Measurements from ENCODE around the gene EDA2R. TPM values are rescaled to one million over a fixed set of nuclear protein-coding genes. Genes with fewer than 3 reads are reported as not detected.

The EDA2R gene
- total RNA-seq, 3 donors from 2014 or later = 0.84 to 1.9 (median 1.4) TPM

- ATAC-seq = no peak
- intact Hi-C loops (cut with DNase I, micrococcal nuclease) = no loop called here
- no peak for TF ChIP-seq CTCF (IDR thresholded peaks at IDR 0.05)
- no peak for DNase-seq
- Histone ChIP-seq H3K36me3 (ENCODE audit: low read depth) (no peaks in the 10 kb centered on the region), H3K4me1 (ENCODE audit: low read depth) (no peaks in the 10 kb centered on the region), H3K9me3 (peaks cover 4% of the 10 kb centered on the region), H3K4me3 (no peak overlapping the region)
Measured at GRCh38 chrX:66676413-66676812, 37.5 kb upstream of the EDA2R start.

GRCh38 chrX:66675541-66675940 lies 36.7 kb upstream of the EDA2R start:
- DNase-seq = no peak
- Histone ChIP-seq H3K4me3 (no peak overlapping the region), H3K4me1 (ENCODE audit: low read depth) (no peaks in the 10 kb centered on the region), H3K9me3 (peaks cover 4% of the 10 kb centered on the region), H3K36me3 (ENCODE audit: low read depth) (no peaks in the 10 kb centered on the region)
- no peak for TF ChIP-seq CTCF (IDR thresholded peaks at IDR 0.05)
- ATAC-seq = no peak
- intact Hi-C loops (cut with DNase I, micrococcal nuclease) = no loop called here

GRCh38 chrX:66674506-66674905 lies 35.6 kb upstream of the EDA2R start:
- TF ChIP-seq CTCF (IDR thresholded peaks at IDR 0.05) = no peak
- Histone ChIP-seq H3K4me3 (no peak overlapping the region), H3K4me1 (ENCODE audit: low read depth) (no peaks in the 10 kb centered on the region), H3K36me3 (ENCODE audit: low read depth) (no peaks in the 10 kb centered on the region), H3K9me3 (peaks cover 4% of the 10 kb centered on the region)
- intact Hi-C loops (cut with DNase I, micrococcal nuclease) = no loop called here
- ATAC-seq (no peak), DNase-seq (no peak)

- no peaks in the 10 kb centered on the region for H3K36me3 ChIP-seq (ENCODE audit: low read depth)
- H3K9me3 ChIP-seq = peaks cover 4% of the 10 kb centered on the region
- intact Hi-C loops (cut with DNase I, micrococcal nuclease) = no loop called here
- no peak for TF ChIP-seq CTCF (IDR thresholded peaks at IDR 0.05)
- ATAC-seq (no peak), DNase-seq (no peak)
- H3K4me3 ChIP-seq = no peak overlapping the region
- H3K4me1 ChIP-seq (ENCODE audit: low read depth) = no peaks in the 10 kb centered on the region
Measured at GRCh38 chrX:66672106-66672505, 33.2 kb upstream of the EDA2R start.

- no peak for ATAC-seq
- TF ChIP-seq CTCF (IDR thresholded peaks at IDR 0.05) = no peak
- no peaks in the 10 kb centered on the region for H3K36me3 ChIP-seq (ENCODE audit: low read depth)
- no peak for DNase-seq
- intact Hi-C loops (cut with DNase I, micrococcal nuclease) = no loop called here
- no peaks in the 10 kb centered on the region for H3K9me3 ChIP-seq
- H3K4me1 ChIP-seq (ENCODE audit: low read depth) = no peaks in the 10 kb centered on the region
- H3K4me3 ChIP-seq = no peak overlapping the region
Measured at GRCh38 chrX:66654411-66654810, 15.5 kb upstream of the EDA2R start.

GRCh38 chrX:66635360-66635759 lies 3.5 kb downstream of the EDA2R start:
- no peak for TF ChIP-seq CTCF (IDR thresholded peaks at IDR 0.05)
- ATAC-seq (no peak), DNase-seq (no peak)
- intact Hi-C loops (cut with DNase I, micrococcal nuclease) = no loop called here
- H3K36me3 ChIP-seq (ENCODE audit: low read depth) = no peaks in the 10 kb centered on the region
- no peaks in the 10 kb centered on the region for H3K9me3 ChIP-seq
- H3K4me1 ChIP-seq (ENCODE audit: low read depth) = no peaks in the 10 kb centered on the region
- no peak overlapping the region for H3K4me3 ChIP-seq
